Measurements from ENCODE around the gene SLC25A3.
A peak's percentile ranks its signal among the peaks of the same experiment; 100 is the strongest.
"Not testable (repeated sequence)": the region's sequence is repeated elsewhere in the genome, so short reads cannot be mapped to it uniquely, and the experiment has no call there.

The SLC25A3 gene

GRCh38 chr12:98594050-98594835 lies 757 bp downstream of the SLC25A3 start:
- H3K79me2 ChIP-seq (ENCODE audit: low read length), result peaks cover 56% of the 10 kb centered on the region
- H3K4me1 ChIP-seq (ENCODE audit: low read length), result peaks cover 16% of the 10 kb centered on the region
- TF ChIP-seq EZH2phosphoT487 (IDR thresholded peaks at IDR 0.05; ENCODE audit: low read depth) (no peak), CTCF (IDR thresholded peaks at IDR 0.05; ENCODE audit: low read depth, low read length) (no peak)

GRCh38 chr12:98595243-98595988 lies 1.9 kb downstream of the SLC25A3 start:
- peaks cover 51% of the 10 kb centered on the region for H3K36me3 ChIP-seq (replicated peaks; ENCODE audit: low read depth, low read length)
- no peaks in the 10 kb centered on the region for H3K9me3 ChIP-seq (ENCODE audit: insufficient read depth, low read length)
- H3K27ac ChIP-seq (ENCODE audit: low read length), result no peak overlapping the region
- H3K4me3 ChIP-seq (ENCODE audit: low read length), result peak overlapping the region; percentile 98
- H3K4me1 ChIP-seq (ENCODE audit: low read length), result peaks cover 16% of the 10 kb centered on the region
- H3K9ac ChIP-seq (ENCODE audit: low read length), result peak overlapping the region; percentile 98
- H3K4me2 ChIP-seq (ENCODE audit: low read length), result peak overlapping the region; percentile 88
- no peaks in the 10 kb centered on the region for H3K27me3 ChIP-seq (ENCODE audit: low read depth, low read length)
- no peak overlapping the region for H2AFZ ChIP-seq (ENCODE audit: low read depth, low read length)
- peaks cover 64% of the 10 kb centered on the region for H3K79me2 ChIP-seq (ENCODE audit: low read length)
- peaks cover 28% of the 10 kb centered on the region for H4K20me1 ChIP-seq (ENCODE audit: insufficient read depth, low read length)
- TF ChIP-seq EZH2phosphoT487 (IDR thresholded peaks at IDR 0.05; ENCODE audit: low read depth) (no peak), CTCF (IDR thresholded peaks at IDR 0.05; ENCODE audit: low read depth, low read length) (no peak)

More at GRCh38 chr12:98594050-98594835, 757 bp downstream of the SLC25A3 start:
- Histone ChIP-seq H3K9ac (ENCODE audit: low read length) (peak overlapping the region; percentile 98), H3K27ac (ENCODE audit: low read length) (peak overlapping the region; percentile 67), H3K4me2 (ENCODE audit: low read length) (peak overlapping the region; percentile 88), H3K9me3 (ENCODE audit: insufficient read depth, low read length) (no peaks in the 10 kb centered on the region), H2AFZ (ENCODE audit: low read depth, low read length) (no peak overlapping the region), H3K36me3 (replicated peaks; ENCODE audit: low read depth, low read length) (peaks cover 42% of the 10 kb centered on the region), H3K27me3 (ENCODE audit: low read depth, low read length) (no peaks in the 10 kb centered on the region), H4K20me1 (ENCODE audit: insufficient read depth, low read length) (peaks cover 28% of the 10 kb centered on the region), H3K4me3 (ENCODE audit: low read length) (peak overlapping the region; percentile 98)

- Histone ChIP-seq H3K79me2 (ENCODE audit: low read length) (peaks cover 64% of the 10 kb centered on the region), H4K20me1 (ENCODE audit: insufficient read depth, low read length) (peaks cover 28% of the 10 kb centered on the region), H3K36me3 (replicated peaks; ENCODE audit: low read depth, low read length) (peaks cover 65% of the 10 kb centered on the region), H3K4me1 (ENCODE audit: low read length) (peaks cover 16% of the 10 kb centered on the region)
- not testable (repeated sequence) for H3K4me3 ChIP-seq (ENCODE audit: low read length); H3K9ac ChIP-seq (ENCODE audit: low read length); H2AFZ ChIP-seq (ENCODE audit: low read depth, low read length); H3K27ac ChIP-seq (ENCODE audit: low read length); H3K9me3 ChIP-seq (ENCODE audit: insufficient read depth, low read length); H3K4me2 ChIP-seq (ENCODE audit: low read length); H3K27me3 ChIP-seq (ENCODE audit: low read depth, low read length)
Observed at GRCh38 chr12:98597313-98597712, 3.8 kb downstream of the SLC25A3 start.

GRCh38 chr12:98601924-98602323 lies 8.4 kb downstream of the SLC25A3 start:
- Histone ChIP-seq H4K20me1 (ENCODE audit: insufficient read depth, low read length) (0 out of 2 replicates have a peak, but pooled peaks cover 5% of the 10 kb centered on the region), H2AFZ (ENCODE audit: low read depth, low read length) (no peak overlapping the region), H3K4me1 (ENCODE audit: low read length) (no peaks in the 10 kb centered on the region), H3K9ac (ENCODE audit: low read length) (no peak overlapping the region), H3K9me3 (ENCODE audit: insufficient read depth, low read length) (no peaks in the 10 kb centered on the region), H3K27me3 (ENCODE audit: low read depth, low read length) (no peaks in the 10 kb centered on the region), H3K79me2 (ENCODE audit: low read length) (peaks cover 24% of the 10 kb centered on the region), H3K36me3 (replicated peaks; ENCODE audit: low read depth, low read length) (peaks cover 58% of the 10 kb centered on the region), H3K4me2 (ENCODE audit: low read length) (no peak overlapping the region), H3K27ac (ENCODE audit: low read length) (no peak overlapping the region), H3K4me3 (ENCODE audit: low read length) (no peak overlapping the region)
- TF ChIP-seq EZH2phosphoT487 (IDR thresholded peaks at IDR 0.05; ENCODE audit: low read depth) (no peak), CTCF (IDR thresholded peaks at IDR 0.05; ENCODE audit: low read depth, low read length) (no peak)

Measured in OCI-LY3 (cell line).